Coronary artery (tissue), 2 donors: ENCODE data around the gene TGFBR2.

ENCODE experiments used
- DNase-seq: peaks from one replicate; pipeline ENCODE4 v3.0.0-alpha.2; 2017; ENCODE audit warnings: low spot score
- H3K27ac ChIP-seq, 2 donors: fragments of 200-600 bp; sonication (generic); one replicate each; pipeline ENCODE4 v1.5.1; 2016 to 2019
- H3K4me3 ChIP-seq: fragments of 200-600 bp; sonication (generic); 2 replicates; pipeline ENCODE4 v1.5.1; 2016; ENCODE audit warnings: mild to moderate bottlenecking, moderate library complexity
- TF ChIP-seq, protein P1 (sequence below): fragments of 200-600 bp; sonication (generic); IDR thresholded peaks from one replicate; pipeline ENCODE4 v1.5.1; 2019; ENCODE audit warnings: antibody characterized with exemption

The TGFBR2 gene

DNA sequence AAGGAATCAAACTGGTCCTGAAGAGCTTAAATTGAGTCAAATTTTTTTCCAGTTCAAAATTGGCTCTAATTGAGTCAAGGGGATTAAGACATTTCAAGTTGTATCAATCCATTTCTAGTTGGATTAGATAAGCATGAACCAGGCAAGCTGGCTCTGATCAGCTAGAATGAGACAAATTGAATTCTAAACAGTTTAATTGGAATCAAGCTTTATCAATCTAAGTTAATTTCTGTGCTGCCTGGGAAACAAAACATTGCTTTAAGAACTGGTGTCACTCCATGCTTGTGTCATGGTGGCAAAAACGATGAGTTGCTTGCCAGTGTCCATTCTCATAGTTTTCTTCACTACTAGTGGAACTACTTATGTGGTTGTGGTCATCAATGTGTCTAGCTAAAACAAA is 116.8 kb downstream of the TGFBR2 start:
- H3K27ac ChIP-seq: no peak overlapping the region
- TF ChIP-seq, protein P1, sequence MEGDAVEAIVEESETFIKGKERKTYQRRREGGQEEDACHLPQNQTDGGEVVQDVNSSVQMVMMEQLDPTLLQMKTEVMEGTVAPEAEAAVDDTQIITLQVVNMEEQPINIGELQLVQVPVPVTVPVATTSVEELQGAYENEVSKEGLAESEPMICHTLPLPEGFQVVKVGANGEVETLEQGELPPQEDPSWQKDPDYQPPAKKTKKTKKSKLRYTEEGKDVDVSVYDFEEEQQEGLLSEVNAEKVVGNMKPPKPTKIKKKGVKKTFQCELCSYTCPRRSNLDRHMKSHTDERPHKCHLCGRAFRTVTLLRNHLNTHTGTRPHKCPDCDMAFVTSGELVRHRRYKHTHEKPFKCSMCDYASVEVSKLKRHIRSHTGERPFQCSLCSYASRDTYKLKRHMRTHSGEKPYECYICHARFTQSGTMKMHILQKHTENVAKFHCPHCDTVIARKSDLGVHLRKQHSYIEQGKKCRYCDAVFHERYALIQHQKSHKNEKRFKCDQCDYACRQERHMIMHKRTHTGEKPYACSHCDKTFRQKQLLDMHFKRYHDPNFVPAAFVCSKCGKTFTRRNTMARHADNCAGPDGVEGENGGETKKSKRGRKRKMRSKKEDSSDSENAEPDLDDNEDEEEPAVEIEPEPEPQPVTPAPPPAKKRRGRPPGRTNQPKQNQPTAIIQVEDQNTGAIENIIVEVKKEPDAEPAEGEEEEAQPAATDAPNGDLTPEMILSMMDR: no peak
- no peak overlapping the region for H3K4me3 ChIP-seq
- no peak for DNase-seq

DNA sequence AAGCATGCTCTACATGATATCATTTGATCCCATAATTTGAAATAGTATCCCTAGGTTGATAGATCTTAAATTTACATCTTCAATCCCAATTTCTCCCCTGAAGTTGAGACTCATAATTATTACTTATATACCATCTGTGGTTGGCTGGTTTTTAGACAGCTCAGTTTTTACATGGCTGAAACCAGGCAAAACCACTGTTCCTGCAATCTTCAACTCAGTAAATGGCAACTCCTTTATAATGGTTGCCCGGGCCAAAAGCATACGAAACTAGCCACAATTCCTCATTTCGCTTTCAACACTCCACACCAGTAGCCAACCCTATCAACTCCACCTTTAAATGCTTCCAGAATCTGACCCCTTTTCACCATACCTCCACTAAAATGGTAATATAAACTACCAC is 118.5 kb downstream of the TGFBR2 start:
- Histone ChIP-seq H3K4me3 (no peak overlapping the region), H3K27ac (no peak overlapping the region)
- no peak for DNase-seq
- TF ChIP-seq, protein P1: no peak

DNA sequence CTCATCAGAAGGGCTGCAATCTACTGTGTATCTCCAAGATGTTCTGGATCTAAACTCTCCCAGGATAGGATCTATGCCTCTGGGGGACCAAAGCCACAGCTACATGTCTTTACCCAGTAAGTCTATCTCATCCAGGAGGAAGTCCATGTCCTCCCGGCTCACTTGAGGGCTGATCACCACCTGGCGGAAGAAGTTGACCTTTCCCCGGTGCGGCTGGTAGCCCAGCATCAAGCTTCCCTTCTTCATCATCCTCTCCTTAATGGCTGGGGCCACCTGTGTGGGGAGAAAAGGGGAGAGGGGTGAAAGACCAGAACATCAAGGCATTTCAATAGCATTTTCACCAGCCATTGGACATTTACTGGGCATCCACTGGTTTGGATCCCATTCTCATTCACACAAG is 121.7 kb downstream of the TGFBR2 start:
- TF ChIP-seq, protein P1: no peak
- no peak for DNase-seq
- Histone ChIP-seq H3K27ac (no peak overlapping the region), H3K4me3 (no peak overlapping the region)

DNA sequence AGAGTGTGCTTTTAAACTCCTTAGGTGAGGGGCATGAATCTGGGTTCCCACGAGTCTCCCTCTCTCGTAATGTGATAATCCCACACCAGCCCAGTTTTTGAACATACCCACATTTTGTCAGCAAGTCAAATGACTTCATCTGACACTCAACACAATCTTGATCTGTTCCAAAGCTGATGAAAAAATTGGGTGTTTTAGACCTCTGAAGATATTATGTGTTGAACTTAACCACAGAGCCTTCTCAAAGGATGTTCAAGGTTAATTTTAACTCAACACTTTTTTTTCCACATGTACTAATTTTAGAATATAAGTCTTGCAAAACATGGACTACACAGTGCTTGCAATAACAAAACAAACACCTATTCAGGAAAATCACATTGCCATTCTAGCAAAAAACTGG is 123.1 kb downstream of the TGFBR2 start:
- Histone ChIP-seq H3K4me3 (no peak overlapping the region), H3K27ac (no peak overlapping the region)
- no peak for DNase-seq
- TF ChIP-seq, protein P1: no peak

DNA sequence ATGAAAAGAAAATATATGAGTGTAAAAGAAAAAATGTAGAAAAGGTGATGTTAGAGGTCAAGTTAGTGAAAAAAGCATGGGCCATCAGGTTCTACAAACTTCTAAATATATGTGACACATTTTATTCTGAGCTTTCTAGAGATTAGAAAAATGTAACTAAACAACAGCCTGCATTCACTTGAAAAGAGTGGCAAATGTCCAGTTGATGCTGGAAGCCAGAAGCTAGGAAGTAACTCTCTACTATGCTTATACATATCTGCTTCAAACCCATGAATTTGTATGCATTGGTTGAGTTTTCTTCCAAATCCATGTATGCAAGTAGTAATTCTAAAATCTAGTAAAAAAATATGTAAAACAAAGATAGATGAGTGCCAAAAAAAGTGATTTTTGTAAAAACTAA is 123.5 kb downstream of the TGFBR2 start:
- TF ChIP-seq, protein P1: no peak
- Histone ChIP-seq H3K27ac (no peak overlapping the region), H3K4me3 (no peak overlapping the region)
- no peak for DNase-seq

DNA sequence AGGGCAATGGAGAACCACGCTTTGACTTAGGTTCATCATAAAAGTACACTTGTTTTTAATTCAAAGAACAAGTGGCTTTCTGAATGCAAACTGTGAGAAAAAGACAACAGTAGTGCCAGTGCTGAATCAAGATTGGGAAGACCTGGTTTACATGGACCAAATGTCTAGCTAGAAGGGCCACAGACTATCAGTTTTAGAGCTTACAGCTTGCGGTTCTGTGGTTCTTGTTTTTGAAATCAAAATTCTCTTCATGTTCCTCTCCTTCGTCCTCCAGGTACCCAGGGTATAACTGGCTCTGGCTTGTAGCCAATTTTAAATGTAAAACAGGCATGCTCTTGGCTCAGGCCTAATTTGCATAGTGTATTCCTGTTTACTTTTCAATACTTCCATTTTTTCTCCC is 124.6 kb downstream of the TGFBR2 start:
- TF ChIP-seq, protein P1: no peak
- DNase-seq: no peak
- Histone ChIP-seq H3K4me3 (no peak overlapping the region), H3K27ac (no peak overlapping the region)

DNA sequence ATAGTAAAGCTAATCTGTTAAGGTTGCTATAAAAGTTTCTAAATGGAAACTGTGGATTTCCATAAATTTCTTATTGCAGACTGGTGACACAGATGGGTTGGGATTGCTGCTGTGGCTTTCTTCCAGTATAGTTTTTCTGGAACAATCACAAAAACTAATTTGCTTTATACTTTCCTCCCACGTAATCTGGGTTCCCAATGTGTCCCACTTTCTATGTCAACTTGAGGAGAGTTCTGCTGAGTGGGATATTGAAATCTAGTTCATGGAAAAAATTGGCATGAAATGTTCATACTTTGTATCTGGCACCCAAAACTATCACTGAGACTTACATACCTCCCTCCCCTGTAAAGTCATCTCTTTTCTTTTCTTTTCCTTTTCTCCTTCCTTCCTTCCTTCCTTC is 126.8 kb downstream of the TGFBR2 start:
- DNase-seq: no peak
- Histone ChIP-seq H3K27ac (no peak overlapping the region), H3K4me3 (no peak overlapping the region)
- TF ChIP-seq, protein P1: no peak
